Stimulated activated CD4-positive, alpha-beta T cell treated with anti-CD3 and anti-CD28 coated beads, Interleukin-4, amount 100 ng/mL, for 24 hours (primary cell): ENCODE measurements around the gene ALPL.

Source experiments
- DNase-seq: peaks from one replicate; pipeline ENCODE4 v3.0.0-alpha.2; 2020

ALPL gene

GRCh38 chr1:21621761-21622436 is 112.7 kb downstream of the ALPL start:
- DNase-seq: no peak

DNA sequence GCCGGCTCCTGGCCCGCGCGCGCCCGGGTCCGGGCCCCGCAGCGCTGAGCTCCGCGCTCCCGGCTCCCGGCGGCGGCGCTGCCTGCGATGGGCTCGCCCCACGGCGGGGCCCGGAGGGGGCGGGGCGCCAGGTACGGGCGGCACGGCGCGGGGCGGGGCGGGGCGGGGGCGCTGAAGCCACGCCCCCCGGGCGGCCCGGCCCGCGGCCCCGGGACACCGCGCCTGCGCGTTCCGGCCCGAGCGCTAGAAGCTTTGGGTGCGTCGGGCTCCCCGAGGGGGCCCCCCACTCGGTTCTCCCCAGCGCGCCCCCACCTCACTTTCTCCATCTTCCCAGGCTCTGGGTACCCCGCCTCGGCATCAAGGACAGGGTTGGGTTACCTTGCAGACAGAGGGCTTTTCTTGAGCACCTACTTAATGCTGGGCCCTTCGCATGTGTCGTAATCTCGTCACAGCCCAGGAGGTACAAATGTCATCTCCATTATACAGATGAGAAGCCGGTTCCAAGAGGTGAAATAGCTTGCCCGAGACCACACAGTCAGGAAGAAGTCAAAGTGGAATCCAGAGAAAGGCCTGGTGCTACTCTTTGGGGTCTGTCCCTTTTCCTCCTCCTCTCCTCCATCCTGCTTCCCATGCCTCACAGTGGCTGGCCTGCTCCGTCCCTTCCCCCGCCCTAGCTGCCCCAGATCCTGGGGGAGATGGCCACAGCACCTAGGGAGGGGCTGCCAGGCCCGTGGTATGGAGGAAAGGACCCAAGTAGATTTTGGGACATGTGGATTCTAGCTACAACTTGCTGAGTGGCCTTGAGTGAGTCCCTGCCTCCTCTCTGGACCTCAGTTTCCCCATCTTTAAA is 113.5 kb downstream of the ALPL start:
- peak; percentile 44 for DNase-seq

DNA sequence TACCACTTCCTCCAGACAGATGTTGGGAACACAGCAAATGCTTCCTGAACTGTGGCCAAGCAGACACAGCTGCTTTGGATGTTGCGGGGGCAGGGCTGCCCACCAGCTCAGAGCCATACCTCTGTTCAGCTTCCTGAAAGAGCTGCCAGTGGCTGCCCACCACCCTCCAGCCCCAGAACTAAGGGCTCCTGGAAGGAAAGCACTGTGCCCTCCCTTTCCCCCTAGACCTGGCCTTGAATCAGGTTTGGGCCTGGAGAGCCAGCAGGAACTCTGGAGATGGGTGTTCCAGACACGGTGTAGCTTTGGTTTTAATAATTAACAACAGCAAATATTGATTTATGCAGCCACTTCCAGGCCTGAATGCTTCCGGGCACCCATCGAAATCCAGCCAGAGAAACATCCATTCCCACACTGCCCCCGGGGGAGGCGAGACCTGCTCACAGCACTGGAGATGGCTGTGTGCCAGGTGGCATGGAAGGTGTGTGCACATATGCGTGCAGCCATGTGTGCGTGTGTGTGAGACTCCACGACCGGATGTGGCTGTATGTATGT is 114.3 kb downstream of the ALPL start:
- DNase-seq: no peak

- DNase-seq: no peak
Measured at GRCh38 chr1:21624571-21625389, 115.6 kb downstream of the ALPL start.

DNA sequence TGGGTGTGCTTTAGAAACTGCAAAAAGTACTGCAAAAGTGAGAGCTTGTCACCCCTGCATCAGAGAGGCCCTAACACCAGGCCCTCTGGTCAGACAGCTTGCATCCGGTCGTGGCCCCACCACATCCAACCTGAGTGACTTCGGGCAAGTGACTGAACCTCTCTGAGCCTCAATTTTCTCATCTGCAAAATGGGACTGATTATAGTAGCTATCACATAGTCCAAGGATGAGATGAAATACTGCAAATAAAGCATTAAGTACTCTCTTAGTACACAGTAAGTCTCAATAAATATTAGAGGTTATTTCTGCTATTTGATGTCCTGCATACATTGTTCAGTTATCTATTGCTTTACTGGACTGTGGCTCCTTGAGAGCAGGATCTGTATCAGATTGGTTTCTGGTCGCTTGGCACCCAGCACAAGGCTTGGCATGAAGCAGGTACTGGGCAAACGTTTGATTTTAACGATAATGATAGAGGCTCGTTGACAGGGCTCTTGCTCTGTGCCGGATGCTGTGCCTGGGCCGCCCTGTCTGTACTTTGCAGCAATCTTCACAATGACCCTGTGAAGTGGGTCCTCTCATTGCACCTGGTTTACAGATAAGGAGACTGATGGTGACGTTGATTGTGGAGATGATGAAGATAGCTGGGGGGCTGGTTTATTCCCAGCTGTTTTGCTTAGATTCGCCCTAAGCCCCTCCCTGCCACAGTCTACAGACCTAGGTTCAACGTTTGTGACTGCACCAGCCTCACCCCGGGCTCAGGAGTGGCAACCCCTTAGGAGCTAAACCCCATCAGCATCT is 116.4 kb downstream of the ALPL start:
- no peak for DNase-seq

DNA sequence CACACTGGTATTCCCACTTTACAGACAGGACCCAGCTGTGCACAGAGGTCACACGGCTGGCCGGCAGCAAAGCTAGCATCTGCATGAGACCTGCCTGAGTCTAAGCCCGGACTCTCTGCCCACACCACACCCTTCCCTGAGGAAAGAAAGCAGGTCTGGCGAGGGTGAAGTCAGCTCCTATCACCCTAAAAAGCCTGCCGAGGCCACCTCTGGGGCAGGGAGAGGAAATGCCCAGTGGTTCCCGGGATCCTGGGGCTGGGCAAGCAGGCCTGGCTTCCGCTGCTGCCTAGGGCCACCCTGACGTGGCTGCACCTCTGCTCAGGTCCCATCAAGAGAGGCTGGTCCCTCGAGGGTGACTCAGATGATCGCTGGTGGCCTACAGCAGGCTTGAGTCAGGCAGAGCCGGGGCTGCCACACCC is 117.7 kb downstream of the ALPL start:
- no peak for DNase-seq
